Thyroid gland (tissue), 4 donors: ENCODE measurements around the gene INVS.
"Not testable (repeated sequence)": the region's sequence is repeated elsewhere in the genome, so short reads cannot be mapped to it uniquely, and the experiment has no call there.

Experiments used
- POLR2A ChIP-seq, 2 donors: fragments of 450-650 bp; IDR thresholded peaks; one replicate each; pipeline ENCODE4 v1.6.1; 2017; ENCODE audit warnings: antibody characterized with exemption in 2 of 2, mild to moderate bottlenecking in 2 of 2, moderate library complexity in 1 of 2
- TF ChIP-seq, protein P1 (sequence below), 6 experiments: fragments of 200-600 bp in 3 of 6; fragments of 450-650 bp in 3 of 6; sonication (generic) in 3 of 6; IDR thresholded peaks; one replicate each; pipeline ENCODE4 v1.5.1; 2016 to 2019; ENCODE audit warnings: antibody characterized with exemption in 6 of 6, mild to moderate bottlenecking in 2 of 6, inconsistent platforms in 1 of 6, moderate library complexity in 1 of 6

DNA sequence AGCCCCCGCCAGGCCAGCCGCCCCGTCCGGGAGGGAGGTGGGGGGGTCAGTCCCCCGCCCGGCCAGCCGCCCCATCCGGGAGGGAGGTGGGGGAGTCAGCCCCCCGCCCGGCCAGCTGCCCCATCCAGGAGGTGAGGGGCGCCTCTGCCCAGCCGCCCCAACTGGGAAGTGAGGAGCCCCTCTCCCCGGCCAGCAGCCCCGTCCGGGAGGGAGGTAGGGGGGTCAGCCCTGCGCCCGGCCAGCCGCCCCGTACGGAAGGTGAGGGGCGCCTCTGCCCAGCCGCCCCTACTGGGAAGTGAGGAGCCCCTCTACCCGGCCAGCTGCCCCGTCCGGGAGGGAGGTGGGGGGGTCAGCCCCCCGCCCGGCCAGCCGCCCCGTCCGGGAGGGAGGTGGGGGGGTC, 31.1 kb upstream of the INVS start:
- TF ChIP-seq, protein P1, sequence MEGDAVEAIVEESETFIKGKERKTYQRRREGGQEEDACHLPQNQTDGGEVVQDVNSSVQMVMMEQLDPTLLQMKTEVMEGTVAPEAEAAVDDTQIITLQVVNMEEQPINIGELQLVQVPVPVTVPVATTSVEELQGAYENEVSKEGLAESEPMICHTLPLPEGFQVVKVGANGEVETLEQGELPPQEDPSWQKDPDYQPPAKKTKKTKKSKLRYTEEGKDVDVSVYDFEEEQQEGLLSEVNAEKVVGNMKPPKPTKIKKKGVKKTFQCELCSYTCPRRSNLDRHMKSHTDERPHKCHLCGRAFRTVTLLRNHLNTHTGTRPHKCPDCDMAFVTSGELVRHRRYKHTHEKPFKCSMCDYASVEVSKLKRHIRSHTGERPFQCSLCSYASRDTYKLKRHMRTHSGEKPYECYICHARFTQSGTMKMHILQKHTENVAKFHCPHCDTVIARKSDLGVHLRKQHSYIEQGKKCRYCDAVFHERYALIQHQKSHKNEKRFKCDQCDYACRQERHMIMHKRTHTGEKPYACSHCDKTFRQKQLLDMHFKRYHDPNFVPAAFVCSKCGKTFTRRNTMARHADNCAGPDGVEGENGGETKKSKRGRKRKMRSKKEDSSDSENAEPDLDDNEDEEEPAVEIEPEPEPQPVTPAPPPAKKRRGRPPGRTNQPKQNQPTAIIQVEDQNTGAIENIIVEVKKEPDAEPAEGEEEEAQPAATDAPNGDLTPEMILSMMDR (IDR thresholded peaks at IDR 0.05), result not testable (repeated sequence)
- TF ChIP-seq POLR2A (IDR thresholded peaks at IDR 0.05), result not testable (repeated sequence)
